Lower leg skin (tissue), 4 donors: ENCODE data around the gene PRR20C. TPM values are rescaled to one million over a fixed set of nuclear protein-coding genes. Genes with fewer than 3 reads are reported as not detected.
"Not testable (repeated sequence)": the region's sequence is repeated elsewhere in the genome, so short reads cannot be mapped to it uniquely, and the experiment has no call there.

Experiments used
- DNase-seq, 2 donors: peaks; one replicate each; pipeline ENCODE4 v3.0.0-alpha.2; 2019; ENCODE audit warnings: low spot score in 2 of 2
- H3K4me3 ChIP-seq: fragments of 200-600 bp; sonication (generic); 2 replicates; pipeline ENCODE4 v1.5.1; 2017; ENCODE audit warnings: mild to moderate bottlenecking, low read depth; ENCODE audit not compliant: poor library complexity, severe bottlenecking
- CTCF ChIP-seq, 3 donors: fragments of 450-650 bp; IDR thresholded peaks; one replicate each; pipeline ENCODE4 v1.5.1; 2016; ENCODE audit warnings: antibody characterized with exemption in 3 of 3, mild to moderate bottlenecking in 3 of 3, moderate library complexity in 2 of 3
- POLR2A ChIP-seq, 2 donors: fragments of 450-650 bp; IDR thresholded peaks; one replicate each; pipeline ENCODE4 v1.6.1; 2016 to 2017; ENCODE audit warnings: antibody characterized with exemption in 2 of 2, mild to moderate bottlenecking in 1 of 2, moderate library complexity in 1 of 2
- WGBS, 2 donors: methylation state at CpG; one replicate each; pipeline ENCODE4 v1.1.5; 2018; 5-methylcytosine and 5-hydroxymethylcytosine counted together
- intact Hi-C: fragments of 100-400 bp; cut with DNase I; formaldehyde crosslinking; loops from one replicate; pipeline ENCODE4 v1.15.0; 2023; ENCODE audit warnings: low total_unique reads
- total RNA-seq, 4 donors: library from RNA; depleted of rRNA; stranded (reverse); fragments of >200 nt; gene quantifications; one replicate each; pipeline ENCODE4 v1.1.0, GENCODE V29; 2016

PRR20C gene
- not detected for total RNA-seq

- DNase-seq, intact Hi-C loops, H3K4me3 ChIP-seq: not testable (repeated sequence)
- no CpG with 5 or more reads among the region's 22 CpGs for WGBS, 2 donors
Measured at GRCh38 chr13:57153761-57154160, at the start of gene PRR20C. PRR20C (plus strand) TSS chr13:57154061; CDS start chr13:57154448, 387 bp downstream.

- DNase-seq = no peak
- intact Hi-C loops = no loop called here
- WGBS, 2 donors = 89 to 95% methylated on average over 4 of the region's 4 CpGs
- no peak for TF ChIP-seq CTCF (IDR thresholded peaks at IDR 0.05)
- TF ChIP-seq POLR2A (IDR thresholded peaks at IDR 0.05) = no peak
- no peak overlapping the region for H3K4me3 ChIP-seq
Measured at GRCh38 chr13:57114945-57115344, 38.9 kb upstream of the PRR20C start.

- 30 to 34% methylated on average over 1 of the region's 1 CpG for WGBS, 2 donors
- no peak for DNase-seq
- TF ChIP-seq CTCF (IDR thresholded peaks at IDR 0.05) (no peak), POLR2A (IDR thresholded peaks at IDR 0.05) (no peak)
- intact Hi-C loops = no loop called here
- no peak overlapping the region for H3K4me3 ChIP-seq
Measured at GRCh38 chr13:57123681-57124080, 30.2 kb upstream of the PRR20C start.

- no peak overlapping the region for H3K4me3 ChIP-seq
- intact Hi-C loops = no loop called here
- no peak for DNase-seq
- 79 to 87% methylated on average over 6 of the region's 6 CpGs for WGBS, 2 donors
- TF ChIP-seq CTCF (IDR thresholded peaks at IDR 0.05) (no peak), POLR2A (IDR thresholded peaks at IDR 0.05) (no peak)
Measured at GRCh38 chr13:57128909-57129308, 25.0 kb upstream of the PRR20C start.

GRCh38 chr13:57136093-57136492 lies 17.8 kb upstream of the PRR20C start:
- H3K4me3 ChIP-seq = no peak overlapping the region
- TF ChIP-seq CTCF (IDR thresholded peaks at IDR 0.05) (no peak), POLR2A (IDR thresholded peaks at IDR 0.05) (no peak)
- WGBS, 2 donors = 60 to 61% methylated on average over 2 of the region's 2 CpGs
- no peak for DNase-seq
- intact Hi-C loops = no loop called here

- no peak overlapping the region for H3K4me3 ChIP-seq
- 85 to 86% methylated on average over 4 of the region's 4 CpGs for WGBS, 2 donors
- intact Hi-C loops = no loop called here
- TF ChIP-seq POLR2A (IDR thresholded peaks at IDR 0.05) (no peak), CTCF (IDR thresholded peaks at IDR 0.05) (no peak)
- DNase-seq = no peak
Measured at GRCh38 chr13:57137585-57137984, 16.3 kb upstream of the PRR20C start.
